GM19238 (cell line): ENCODE data around the gene NARF.

Source experiments
- DNase-seq: peaks from one replicate; pipeline ENCODE4 v3.0.0; 2011; ENCODE audit warnings: low spot score; ENCODE audit not compliant: insufficient read length

NARF gene

GRCh38 chr17:82433560-82434215 lies 24.9 kb upstream of the NARF start:
- no peak for DNase-seq

- no peak for DNase-seq
Observed at GRCh38 chr17:82434216-82434565, 24.4 kb upstream of the NARF start.

- no peak for DNase-seq
Observed at GRCh38 chr17:82435103-82435502, 23.4 kb upstream of the NARF start.

- DNase-seq, result no peak
Observed at GRCh38 chr17:82435601-82436583, 22.6 kb upstream of the NARF start.

GRCh38 chr17:82436601-82437324 lies 21.8 kb upstream of the NARF start:
- DNase-seq, result no peak

- no peak for DNase-seq
Observed at GRCh38 chr17:82437325-82437668, 21.2 kb upstream of the NARF start.

- DNase-seq, result no peak
Observed at GRCh38 chr17:82438401-82439193, 19.9 kb upstream of the NARF start.

GRCh38 chr17:82439194-82439828 lies 19.2 kb upstream of the NARF start:
- DNase-seq, result no peak

- no peak for DNase-seq
Observed at GRCh38 chr17:82439829-82440365, 18.6 kb upstream of the NARF start.

GRCh38 chr17:82440469-82440981 lies 18.0 kb upstream of the NARF start:
- DNase-seq, result no peak

- no peak for DNase-seq
Observed at GRCh38 chr17:82440991-82441627, 17.4 kb upstream of the NARF start.

- no peak for DNase-seq
Observed at GRCh38 chr17:82441691-82442487, 16.7 kb upstream of the NARF start.

- no peak for DNase-seq
Observed at GRCh38 chr17:82442643-82443464, 15.7 kb upstream of the NARF start.

GRCh38 chr17:82443465-82444283 lies 14.9 kb upstream of the NARF start:
- no peak for DNase-seq

GRCh38 chr17:82444284-82444893 lies 14.2 kb upstream of the NARF start:
- DNase-seq, result no peak

- no peak for DNase-seq
Observed at GRCh38 chr17:82444941-82445521, 13.5 kb upstream of the NARF start.
